Prostate gland (tissue), 2 donors: Measurements from ENCODE around the gene ACSL1.

Source experiments
- CTCF ChIP-seq, 4 experiments: fragments of 200-600 bp in 2 of 4; fragments of 450-650 bp in 2 of 4; sonication (generic) in 2 of 4; IDR thresholded peaks; 1 replicate in 3 of 4; 2 replicates in 1 of 4; pipeline ENCODE4 v1.5.1; 2016 to 2019; ENCODE audit warnings: antibody characterized with exemption in 4 of 4, mild to moderate bottlenecking in 2 of 4, moderate library complexity in 2 of 4
- POLR2AphosphoS5 ChIP-seq: sonication (generic); formaldehyde crosslinking; IDR thresholded peaks from one replicate; pipeline ENCODE4 v1.6.1; 2017; ENCODE audit warnings: antibody characterized with exemption

GRCh38 chr4:184769141-184769765 lies 56.5 kb downstream of the ACSL1 start:
- no peak for TF ChIP-seq POLR2AphosphoS5
- TF ChIP-seq CTCF (IDR thresholded peaks at IDR 0.05) = no peak
